SK-N-SH (cell line): ENCODE data around the gene KLLN.

Source experiments
- EP300 ChIP-seq, 2 experiments: IDR thresholded peaks; 2 replicates each; pipeline versions ENCODE4 v1.4.0 to v1.6.1; 2012; ENCODE audit warnings: borderline replicate concordance in 1 of 2, low read depth in 1 of 2, low read length in 1 of 2
- EZH2phosphoT487 ChIP-seq: fragments of 200-600 bp; sonication (generic); IDR thresholded peaks from 2 replicates; pipeline ENCODE4 v1.6.1; 2017; ENCODE audit warnings: low read depth, mixed run types, mild to moderate bottlenecking, antibody characterized with exemption, moderate library complexity, borderline replicate concordance
- MEF2A ChIP-seq: IDR thresholded peaks from 2 replicates; pipeline ENCODE4 v1.4.0; 2012; ENCODE audit warnings: low read depth, borderline replicate concordance
- POLR2AphosphoS5 ChIP-seq: IDR thresholded peaks from 2 replicates; pipeline ENCODE4 v1.6.1; 2012; ENCODE audit warnings: low read depth, low read length
- RCOR1 ChIP-seq: fragments of 150-350 bp; IDR thresholded peaks from 2 replicates; pipeline ENCODE4 v1.6.1; 2017; ENCODE audit warnings: antibody characterized with exemption, low read length
- RXRA ChIP-seq: IDR thresholded peaks from 2 replicates; pipeline ENCODE4 v1.4.0; 2012; ENCODE audit warnings: low read depth, mild to moderate bottlenecking, borderline replicate concordance
- SIN3A ChIP-seq: IDR thresholded peaks from 2 replicates; pipeline ENCODE4 v1.6.1; 2012; ENCODE audit warnings: low read depth, mild to moderate bottlenecking, low read length, moderate library complexity, borderline replicate concordance
- TAF1 ChIP-seq: IDR thresholded peaks from 2 replicates; pipeline ENCODE4 v1.6.1; 2012; ENCODE audit warnings: low read depth, mild to moderate bottlenecking, low read length, moderate library complexity, borderline replicate concordance
- TF ChIP-seq, protein P1 (sequence below): fragments of 200-600 bp; sonication (generic); IDR thresholded peaks from 2 replicates; pipeline ENCODE4 v1.6.1; 2017; ENCODE audit warnings: antibody characterized with exemption, mild to moderate bottlenecking, moderate library complexity
- TF ChIP-seq, protein P2 (sequence below): IDR thresholded peaks from 2 replicates; pipeline ENCODE4 v1.6.1; 2012; ENCODE audit warnings: mild to moderate bottlenecking, low read depth, low read length, moderate library complexity
- TF ChIP-seq, protein P3 (sequence below): IDR thresholded peaks from 2 replicates; pipeline ENCODE4; 2012
- TF ChIP-seq, protein P4 (sequence below): fragments of 150-350 bp; IDR thresholded peaks from 2 replicates; pipeline ENCODE4 v1.6.1; 2016; ENCODE audit warnings: mild to moderate bottlenecking, low read depth, low read length
- TF ChIP-seq, protein P5 (sequence below): IDR thresholded peaks from 2 replicates; pipeline ENCODE4 v1.4.0; 2012; ENCODE audit warnings: low read depth
- TF ChIP-seq, protein P6 (sequence below): IDR thresholded peaks from 2 replicates; pipeline ENCODE4 v1.4.0; 2012; ENCODE audit warnings: low read depth, borderline replicate concordance

DNA sequence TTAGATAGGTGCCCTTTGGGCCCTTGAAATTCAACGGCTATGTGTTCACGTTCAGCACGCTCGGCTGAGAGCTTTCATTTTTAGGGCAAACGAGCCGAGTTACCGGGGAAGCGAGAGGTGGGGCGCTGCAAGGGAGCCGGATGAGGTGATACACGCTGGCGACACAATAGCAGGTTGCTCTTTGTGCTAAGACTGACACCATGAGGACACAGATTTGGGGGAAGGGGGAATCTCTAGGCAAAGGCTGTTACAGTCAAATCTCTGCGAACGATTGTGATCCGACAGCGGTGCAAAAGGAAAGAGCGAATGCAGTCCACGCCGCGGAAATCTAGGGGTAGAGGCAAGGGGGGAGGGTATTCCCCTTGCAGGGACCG lies 667 bp downstream of the KLLN start:
- TF ChIP-seq, protein P1, sequence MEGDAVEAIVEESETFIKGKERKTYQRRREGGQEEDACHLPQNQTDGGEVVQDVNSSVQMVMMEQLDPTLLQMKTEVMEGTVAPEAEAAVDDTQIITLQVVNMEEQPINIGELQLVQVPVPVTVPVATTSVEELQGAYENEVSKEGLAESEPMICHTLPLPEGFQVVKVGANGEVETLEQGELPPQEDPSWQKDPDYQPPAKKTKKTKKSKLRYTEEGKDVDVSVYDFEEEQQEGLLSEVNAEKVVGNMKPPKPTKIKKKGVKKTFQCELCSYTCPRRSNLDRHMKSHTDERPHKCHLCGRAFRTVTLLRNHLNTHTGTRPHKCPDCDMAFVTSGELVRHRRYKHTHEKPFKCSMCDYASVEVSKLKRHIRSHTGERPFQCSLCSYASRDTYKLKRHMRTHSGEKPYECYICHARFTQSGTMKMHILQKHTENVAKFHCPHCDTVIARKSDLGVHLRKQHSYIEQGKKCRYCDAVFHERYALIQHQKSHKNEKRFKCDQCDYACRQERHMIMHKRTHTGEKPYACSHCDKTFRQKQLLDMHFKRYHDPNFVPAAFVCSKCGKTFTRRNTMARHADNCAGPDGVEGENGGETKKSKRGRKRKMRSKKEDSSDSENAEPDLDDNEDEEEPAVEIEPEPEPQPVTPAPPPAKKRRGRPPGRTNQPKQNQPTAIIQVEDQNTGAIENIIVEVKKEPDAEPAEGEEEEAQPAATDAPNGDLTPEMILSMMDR: no peak
- TF ChIP-seq, protein P2, sequence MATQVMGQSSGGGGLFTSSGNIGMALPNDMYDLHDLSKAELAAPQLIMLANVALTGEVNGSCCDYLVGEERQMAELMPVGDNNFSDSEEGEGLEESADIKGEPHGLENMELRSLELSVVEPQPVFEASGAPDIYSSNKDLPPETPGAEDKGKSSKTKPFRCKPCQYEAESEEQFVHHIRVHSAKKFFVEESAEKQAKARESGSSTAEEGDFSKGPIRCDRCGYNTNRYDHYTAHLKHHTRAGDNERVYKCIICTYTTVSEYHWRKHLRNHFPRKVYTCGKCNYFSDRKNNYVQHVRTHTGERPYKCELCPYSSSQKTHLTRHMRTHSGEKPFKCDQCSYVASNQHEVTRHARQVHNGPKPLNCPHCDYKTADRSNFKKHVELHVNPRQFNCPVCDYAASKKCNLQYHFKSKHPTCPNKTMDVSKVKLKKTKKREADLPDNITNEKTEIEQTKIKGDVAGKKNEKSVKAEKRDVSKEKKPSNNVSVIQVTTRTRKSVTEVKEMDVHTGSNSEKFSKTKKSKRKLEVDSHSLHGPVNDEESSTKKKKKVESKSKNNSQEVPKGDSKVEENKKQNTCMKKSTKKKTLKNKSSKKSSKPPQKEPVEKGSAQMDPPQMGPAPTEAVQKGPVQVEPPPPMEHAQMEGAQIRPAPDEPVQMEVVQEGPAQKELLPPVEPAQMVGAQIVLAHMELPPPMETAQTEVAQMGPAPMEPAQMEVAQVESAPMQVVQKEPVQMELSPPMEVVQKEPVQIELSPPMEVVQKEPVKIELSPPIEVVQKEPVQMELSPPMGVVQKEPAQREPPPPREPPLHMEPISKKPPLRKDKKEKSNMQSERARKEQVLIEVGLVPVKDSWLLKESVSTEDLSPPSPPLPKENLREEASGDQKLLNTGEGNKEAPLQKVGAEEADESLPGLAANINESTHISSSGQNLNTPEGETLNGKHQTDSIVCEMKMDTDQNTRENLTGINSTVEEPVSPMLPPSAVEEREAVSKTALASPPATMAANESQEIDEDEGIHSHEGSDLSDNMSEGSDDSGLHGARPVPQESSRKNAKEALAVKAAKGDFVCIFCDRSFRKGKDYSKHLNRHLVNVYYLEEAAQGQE: no peak
- TF ChIP-seq EZH2phosphoT487 (no peak), SIN3A (no peak), RXRA (no peak), TAF1 (no peak), EP300 (IDR thresholded peaks at IDR 0.05; ENCODE audit: borderline replicate concordance in 1 of 2, low read depth in 1 of 2, low read length in 1 of 2) (no peak), POLR2AphosphoS5 (no peak; the same call in 1 of the 2 replicates), RCOR1 (no peak), MEF2A (no peak)
- TF ChIP-seq, protein P3, sequence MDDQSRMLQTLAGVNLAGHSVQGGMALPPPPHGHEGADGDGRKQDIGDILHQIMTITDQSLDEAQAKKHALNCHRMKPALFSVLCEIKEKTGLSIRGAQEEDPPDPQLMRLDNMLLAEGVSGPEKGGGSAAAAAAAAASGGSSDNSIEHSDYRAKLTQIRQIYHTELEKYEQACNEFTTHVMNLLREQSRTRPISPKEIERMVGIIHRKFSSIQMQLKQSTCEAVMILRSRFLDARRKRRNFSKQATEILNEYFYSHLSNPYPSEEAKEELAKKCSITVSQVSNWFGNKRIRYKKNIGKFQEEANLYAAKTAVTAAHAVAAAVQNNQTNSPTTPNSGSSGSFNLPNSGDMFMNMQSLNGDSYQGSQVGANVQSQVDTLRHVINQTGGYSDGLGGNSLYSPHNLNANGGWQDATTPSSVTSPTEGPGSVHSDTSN: no peak
- TF ChIP-seq, protein P4, sequence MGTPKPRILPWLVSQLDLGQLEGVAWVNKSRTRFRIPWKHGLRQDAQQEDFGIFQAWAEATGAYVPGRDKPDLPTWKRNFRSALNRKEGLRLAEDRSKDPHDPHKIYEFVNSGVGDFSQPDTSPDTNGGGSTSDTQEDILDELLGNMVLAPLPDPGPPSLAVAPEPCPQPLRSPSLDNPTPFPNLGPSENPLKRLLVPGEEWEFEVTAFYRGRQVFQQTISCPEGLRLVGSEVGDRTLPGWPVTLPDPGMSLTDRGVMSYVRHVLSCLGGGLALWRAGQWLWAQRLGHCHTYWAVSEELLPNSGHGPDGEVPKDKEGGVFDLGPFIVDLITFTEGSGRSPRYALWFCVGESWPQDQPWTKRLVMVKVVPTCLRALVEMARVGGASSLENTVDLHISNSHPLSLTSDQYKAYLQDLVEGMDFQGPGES: no peak
- TF ChIP-seq, protein P5, sequence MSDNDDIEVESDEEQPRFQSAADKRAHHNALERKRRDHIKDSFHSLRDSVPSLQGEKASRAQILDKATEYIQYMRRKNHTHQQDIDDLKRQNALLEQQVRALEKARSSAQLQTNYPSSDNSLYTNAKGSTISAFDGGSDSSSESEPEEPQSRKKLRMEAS: no peak
- TF ChIP-seq, protein P6, sequence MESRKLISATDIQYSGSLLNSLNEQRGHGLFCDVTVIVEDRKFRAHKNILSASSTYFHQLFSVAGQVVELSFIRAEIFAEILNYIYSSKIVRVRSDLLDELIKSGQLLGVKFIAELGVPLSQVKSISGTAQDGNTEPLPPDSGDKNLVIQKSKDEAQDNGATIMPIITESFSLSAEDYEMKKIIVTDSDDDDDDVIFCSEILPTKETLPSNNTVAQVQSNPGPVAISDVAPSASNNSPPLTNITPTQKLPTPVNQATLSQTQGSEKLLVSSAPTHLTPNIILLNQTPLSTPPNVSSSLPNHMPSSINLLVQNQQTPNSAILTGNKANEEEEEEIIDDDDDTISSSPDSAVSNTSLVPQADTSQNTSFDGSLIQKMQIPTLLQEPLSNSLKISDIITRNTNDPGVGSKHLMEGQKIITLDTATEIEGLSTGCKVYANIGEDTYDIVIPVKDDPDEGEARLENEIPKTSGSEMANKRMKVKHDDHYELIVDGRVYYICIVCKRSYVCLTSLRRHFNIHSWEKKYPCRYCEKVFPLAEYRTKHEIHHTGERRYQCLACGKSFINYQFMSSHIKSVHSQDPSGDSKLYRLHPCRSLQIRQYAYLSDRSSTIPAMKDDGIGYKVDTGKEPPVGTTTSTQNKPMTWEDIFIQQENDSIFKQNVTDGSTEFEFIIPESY: no peak
